ENCODE measurements around the gene STT3A.
A peak's percentile ranks its signal among the peaks of the same experiment; 100 is the strongest.
"Not testable (repeated sequence)": the region's sequence is repeated elsewhere in the genome, so short reads cannot be mapped to it uniquely, and the experiment has no call there.

Gene STT3A

GRCh38 chr11:125569915-125570621, 22.6 kb upstream of the STT3A start:
- peak overlapping the region; percentile 99 for H3K4me3 ChIP-seq (ENCODE audit: low read depth, low read length, poor library complexity, severe bottlenecking)
- peak overlapping the region; percentile 73 for H3K27ac ChIP-seq (ENCODE audit: low read depth, low read length, poor library complexity, severe bottlenecking)
- peaks cover 16% of the 10 kb centered on the region for H3K36me3 ChIP-seq (ENCODE audit: insufficient read depth, low read length)
- H3F3A ChIP-seq (ENCODE audit: insufficient read depth, low read length), result no peaks in the 10 kb centered on the region
- H4K20me1 ChIP-seq (ENCODE audit: insufficient read depth, low read length), result no peaks in the 10 kb centered on the region
- H3K4me2 ChIP-seq (ENCODE audit: low read length), result peak overlapping the region; percentile 64
- TF ChIP-seq CTCF (IDR thresholded peaks at IDR 0.05; ENCODE audit: low read length), result no peak
- TF ChIP-seq EZH2 (IDR thresholded peaks at IDR 0.05; ENCODE audit: borderline replicate concordance, low read length), result no peak
- H3K9ac ChIP-seq (ENCODE audit: low read length), result peak overlapping the region; percentile 98
- H2AFZ ChIP-seq (ENCODE audit: low read length), result peak overlapping the region; percentile 54; the same call in 1 of the 2 replicates
- peaks cover 19% of the 10 kb centered on the region; the same call in 1 of the 2 replicates for H3K79me2 ChIP-seq (ENCODE audit: insufficient read depth, low read length)
- no peaks in the 10 kb centered on the region for H3K27me3 ChIP-seq (ENCODE audit: insufficient read depth, low read length)
- no peaks in the 10 kb centered on the region for H3K9me3 ChIP-seq (ENCODE audit: low read length)
- peaks cover 14% of the 10 kb centered on the region for H3K4me1 ChIP-seq (ENCODE audit: insufficient read depth, low read length, severe bottlenecking)
- H3K9me2 ChIP-seq (ENCODE audit: low read depth, low read length), result no peaks in the 10 kb centered on the region

- Histone ChIP-seq H3K9me2 (ENCODE audit: low read depth, low read length) (no peaks in the 10 kb centered on the region), H3K27me3 (ENCODE audit: insufficient read depth, low read length) (no peaks in the 10 kb centered on the region), H3K4me1 (ENCODE audit: insufficient read depth, low read length, severe bottlenecking) (peaks cover 14% of the 10 kb centered on the region), H4K20me1 (ENCODE audit: insufficient read depth, low read length) (no peaks in the 10 kb centered on the region), H3K4me3 (ENCODE audit: low read depth, low read length, poor library complexity, severe bottlenecking) (no peak overlapping the region), H3K27ac (ENCODE audit: low read depth, low read length, poor library complexity, severe bottlenecking) (no peak overlapping the region), H3K79me2 (ENCODE audit: insufficient read depth, low read length) (peaks cover 19% of the 10 kb centered on the region; the same call in 1 of the 2 replicates), H3F3A (ENCODE audit: insufficient read depth, low read length) (no peaks in the 10 kb centered on the region), H3K4me2 (ENCODE audit: low read length) (peak overlapping the region; percentile 64), H3K9me3 (ENCODE audit: low read length) (no peaks in the 10 kb centered on the region), H2AFZ (ENCODE audit: low read length) (no peak overlapping the region), H3K36me3 (ENCODE audit: insufficient read depth, low read length) (peaks cover 25% of the 10 kb centered on the region), H3K9ac (ENCODE audit: low read length) (no peak overlapping the region)
- TF ChIP-seq EZH2 (IDR thresholded peaks at IDR 0.05; ENCODE audit: borderline replicate concordance, low read length) (no peak), CTCF (IDR thresholded peaks at IDR 0.05; ENCODE audit: low read length) (no peak)
These were observed 21.7 kb upstream of the STT3A start for GRCh38 chr11:125570952-125571351.

GRCh38 chr11:125572916-125573315, 19.7 kb upstream of the STT3A start:
- Histone ChIP-seq H3K9ac (ENCODE audit: low read length) (no peak overlapping the region), H3K36me3 (ENCODE audit: insufficient read depth, low read length) (peaks cover 41% of the 10 kb centered on the region), H4K20me1 (ENCODE audit: insufficient read depth, low read length) (no peaks in the 10 kb centered on the region)

GRCh38 chr11:125577181-125577580, 15.5 kb upstream of the STT3A start:
- H3K9ac ChIP-seq (ENCODE audit: low read length); H4K20me1 ChIP-seq (ENCODE audit: insufficient read depth, low read length); H3K4me3 ChIP-seq (ENCODE audit: low read depth, low read length, poor library complexity, severe bottlenecking); H3K9me2 ChIP-seq (ENCODE audit: low read depth, low read length); H3F3A ChIP-seq (ENCODE audit: insufficient read depth, low read length); H2AFZ ChIP-seq (ENCODE audit: low read length); H3K27ac ChIP-seq (ENCODE audit: low read depth, low read length, poor library complexity, severe bottlenecking); H3K9me3 ChIP-seq (ENCODE audit: low read length); H3K27me3 ChIP-seq (ENCODE audit: insufficient read depth, low read length); H3K79me2 ChIP-seq (ENCODE audit: insufficient read depth, low read length); H3K4me1 ChIP-seq (ENCODE audit: insufficient read depth, low read length, severe bottlenecking); H3K4me2 ChIP-seq (ENCODE audit: low read length): not testable (repeated sequence)
- H3K36me3 ChIP-seq (ENCODE audit: insufficient read depth, low read length), result peaks cover 71% of the 10 kb centered on the region

More at GRCh38 chr11:125572916-125573315, 19.7 kb upstream of the STT3A start:
- Histone ChIP-seq H3K4me1 (ENCODE audit: insufficient read depth, low read length, severe bottlenecking) (peaks cover 14% of the 10 kb centered on the region), H3K9me3 (ENCODE audit: low read length) (no peaks in the 10 kb centered on the region), H2AFZ (ENCODE audit: low read length) (no peak overlapping the region), H3K4me2 (ENCODE audit: low read length) (no peak overlapping the region), H3K27ac (ENCODE audit: low read depth, low read length, poor library complexity, severe bottlenecking) (no peak overlapping the region), H3K4me3 (ENCODE audit: low read depth, low read length, poor library complexity, severe bottlenecking) (no peak overlapping the region), H3K9me2 (ENCODE audit: low read depth, low read length) (no peaks in the 10 kb centered on the region), H3K27me3 (ENCODE audit: insufficient read depth, low read length) (no peaks in the 10 kb centered on the region), H3K79me2 (ENCODE audit: insufficient read depth, low read length) (peaks cover 19% of the 10 kb centered on the region; the same call in 1 of the 2 replicates), H3F3A (ENCODE audit: insufficient read depth, low read length) (no peaks in the 10 kb centered on the region)
- TF ChIP-seq EZH2 (IDR thresholded peaks at IDR 0.05; ENCODE audit: borderline replicate concordance, low read length) (no peak), CTCF (IDR thresholded peaks at IDR 0.05; ENCODE audit: low read length) (no peak)

Measured in OCI-LY1 (cell line).